ENCODE results near the gene GPR142. TPM values are rescaled to one million over a fixed set of nuclear protein-coding genes. Genes with fewer than 3 reads are reported as not detected.

The GPR142 gene
- total and polyA plus RNA-seq, 2 of the 13 experiments (the other 11 are each of a cell fraction or from before 2014, with no cell fraction given), result not detected

- TF ChIP-seq HINFP (CRISPR knock-in tag; IDR thresholded peaks at IDR 0.05; ENCODE audit: low read depth) (0 out of 2 replicates have a peak, but pooled peaks have one; percentile 51), ZNF225 (CRISPR knock-in tag; IDR thresholded peaks at IDR 0.05) (peak; percentile 74; the same call in 1 of the 2 replicates), SALL1 (CRISPR knock-in tag; IDR thresholded peaks at IDR 0.05) (peak; percentile 58), PITX1 (CRISPR knock-in tag; IDR thresholded peaks at IDR 0.05) (peak; percentile 32; the same call in 1 of the 2 replicates), ZNF512B (CRISPR knock-in tag; IDR thresholded peaks at IDR 0.05; ENCODE audit: borderline replicate concordance) (0 out of 2 replicates have a peak, but pooled peaks have one; percentile 53), CTCF (CRISPR knock-in tag; IDR thresholded peaks at IDR 0.05) (peak; percentile 92), ZNF607 (CRISPR knock-in tag; IDR thresholded peaks at IDR 0.05; ENCODE audit: borderline replicate concordance) (peak; percentile 59; the same call in 1 of the 2 replicates), GZF1 (CRISPR knock-in tag; IDR thresholded peaks at IDR 0.05) (0 out of 2 replicates have a peak, but pooled peaks have one; percentile 38), SPEN (CRISPR knock-in tag; IDR thresholded peaks at IDR 0.05; ENCODE audit: low read depth) (peak; percentile 70)
These were observed 13.2 kb upstream of the GPR142 start (continued) for GRCh38 chr17:74354123-74354522.

All from HepG2 (cell line).